ENCODE data around the gene GAPDHS. TPM values are rescaled to one million over a fixed set of nuclear protein-coding genes. Genes with fewer than 3 reads are reported as not detected.

GAPDHS gene
- total RNA-seq, 1 donor from 2014 or later, result not detected

- intact Hi-C loops (cut with DNase I), result no loop called here
- H3K27me3 ChIP-seq, result peaks cover 9% of the 10 kb centered on the region
Observed at GRCh38 chr19:35556025-35556590, 22.9 kb downstream of the GAPDHS start.

GRCh38 chr19:35556846-35557538 is 23.7 kb downstream of the GAPDHS start:
- Histone ChIP-seq H3K9me3 (no peaks in the 10 kb centered on the region), H3K4me1 (peaks cover 0 to 6% of the 10 kb centered on the region in 2 donors), H3K36me3 (no peaks in the 10 kb centered on the region), H3K27me3 (peaks cover 9% of the 10 kb centered on the region), H3K4me3 (peak overlapping the region; percentile 41 to 42), H3K27ac (no peak overlapping the region)
- DNase-seq (ENCODE audit: low spot score in 2 of 2), result no peak
- no peak for TF ChIP-seq CTCF (IDR thresholded peaks at IDR 0.05)
- intact Hi-C loops (cut with DNase I), result no loop called here

More at GRCh38 chr19:35556025-35556590, 22.9 kb downstream of the GAPDHS start:
- H3K27ac ChIP-seq, result no peak overlapping the region
- no peaks in the 10 kb centered on the region for H3K36me3 ChIP-seq
- H3K4me1 ChIP-seq, result peaks cover 0 to 6% of the 10 kb centered on the region in 2 donors
- TF ChIP-seq CTCF (IDR thresholded peaks at IDR 0.05), result no peak
- no peak overlapping the region for H3K4me3 ChIP-seq
- no peak for DNase-seq (ENCODE audit: low spot score in 2 of 2)
- H3K9me3 ChIP-seq, result no peaks in the 10 kb centered on the region

DNA sequence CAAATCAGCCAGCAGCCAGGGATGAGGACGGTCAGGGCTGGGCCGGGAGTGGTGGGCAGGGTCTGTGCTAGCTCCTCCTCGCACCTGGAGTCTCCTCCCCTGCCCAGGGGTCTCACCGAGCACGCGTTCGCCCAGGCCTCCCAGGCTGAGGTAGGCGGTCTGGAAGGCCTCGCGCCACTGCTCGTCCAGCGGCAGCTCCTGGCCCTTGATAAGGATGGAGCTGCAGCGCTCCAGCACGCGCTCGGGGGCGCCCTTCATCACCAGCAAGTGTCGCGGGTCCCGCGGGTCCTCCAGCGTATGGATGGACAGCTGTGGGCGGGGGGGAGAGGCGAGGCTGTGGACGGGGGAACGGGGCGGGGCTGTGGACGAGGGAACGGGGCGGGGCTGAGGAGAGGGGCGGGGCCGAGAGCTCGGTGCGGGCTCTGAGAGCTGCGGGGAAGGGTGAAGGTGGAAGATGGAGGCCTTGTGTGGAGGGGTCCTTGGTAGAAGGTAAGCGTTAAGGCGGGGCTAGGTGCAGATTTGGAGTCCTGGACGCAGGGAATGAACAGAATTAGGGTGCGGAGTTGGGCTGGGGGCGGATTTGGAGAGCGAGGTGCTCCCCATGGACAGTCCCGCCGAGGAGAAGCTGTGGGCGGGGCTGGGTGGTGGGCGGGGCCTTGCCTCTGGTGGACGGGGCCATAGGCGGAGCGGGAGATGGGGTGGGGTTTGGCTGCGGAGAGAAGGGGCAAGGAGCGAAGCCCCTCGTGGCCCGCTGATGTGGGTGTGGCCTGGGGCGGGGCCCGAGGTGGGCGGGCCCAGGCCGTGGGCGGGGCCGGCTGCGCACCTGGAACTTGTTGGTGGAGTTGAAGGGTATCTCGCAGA is 24.5 kb downstream of the GAPDHS start:
- H3K36me3 ChIP-seq, result no peaks in the 10 kb centered on the region
- TF ChIP-seq CTCF (IDR thresholded peaks at IDR 0.05), result no peak

GRCh38 chr19:35558400-35559280 is 25.4 kb downstream of the GAPDHS start:
- H3K27me3 ChIP-seq, result peaks cover 9% of the 10 kb centered on the region
- H3K9me3 ChIP-seq, result no peaks in the 10 kb centered on the region
- no peak overlapping the region for H3K27ac ChIP-seq
- no peak for TF ChIP-seq CTCF (IDR thresholded peaks at IDR 0.05)
- H3K4me3 ChIP-seq, result peak overlapping the region; percentile 41 to 42
- H3K36me3 ChIP-seq, result no peaks in the 10 kb centered on the region
- DNase-seq (ENCODE audit: low spot score in 2 of 2), result no peak
- H3K4me1 ChIP-seq, result peaks cover 0 to 6% of the 10 kb centered on the region in 2 donors
- intact Hi-C loops (cut with DNase I), result no loop called here

More for the DNA sequence above, 24.5 kb downstream of the GAPDHS start:
- H3K4me1 ChIP-seq, result peaks cover 0 to 6% of the 10 kb centered on the region in 2 donors
- H3K27ac ChIP-seq, result no peak overlapping the region
- intact Hi-C loops (cut with DNase I), result no loop called here
- H3K9me3 ChIP-seq, result no peaks in the 10 kb centered on the region
- DNase-seq (ENCODE audit: low spot score in 2 of 2), result no peak
- H3K4me3 ChIP-seq, result peak overlapping the region; percentile 41 to 42
- peaks cover 9% of the 10 kb centered on the region for H3K27me3 ChIP-seq

DNA sequence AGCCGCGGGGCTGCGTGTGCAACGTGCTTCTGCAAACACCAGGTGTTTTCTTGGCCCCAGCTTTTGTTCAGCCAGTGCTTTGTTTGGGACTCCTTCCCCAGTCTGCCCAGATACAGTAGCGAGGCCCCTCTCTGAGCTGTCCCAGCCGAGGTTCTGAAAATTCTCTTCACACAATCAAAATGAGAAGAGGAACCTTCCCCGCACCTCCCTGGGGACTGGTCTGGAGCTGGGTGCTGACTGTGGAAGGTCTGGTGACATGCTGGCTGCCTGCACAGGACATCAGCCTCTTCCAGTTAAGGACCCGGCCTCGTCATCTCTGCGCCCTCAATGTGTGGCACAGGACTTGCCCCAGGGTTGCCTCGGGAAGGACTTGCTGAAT is 26.0 kb downstream of the GAPDHS start:
- Histone ChIP-seq H3K4me1 (peaks cover 0 to 6% of the 10 kb centered on the region in 2 donors), H3K27me3 (peaks cover 9% of the 10 kb centered on the region), H3K27ac (no peak overlapping the region), H3K4me3 (no peak overlapping the region), H3K36me3 (no peaks in the 10 kb centered on the region), H3K9me3 (no peaks in the 10 kb centered on the region)
- no peak for DNase-seq (ENCODE audit: low spot score in 2 of 2)
- TF ChIP-seq CTCF (IDR thresholded peaks at IDR 0.05), result no peak
- intact Hi-C loops (cut with DNase I), result no loop called here
